ENCODE measurements around the gene CAPN7. TPM values are rescaled to one million over a fixed set of nuclear protein-coding genes. Genes with fewer than 3 reads are reported as not detected.

Gene CAPN7
- total and polyA plus RNA-seq, 2 donors (not counting 1 experiment from before 2014, with no cell fraction given), result 40.4 to 85.9 TPM

DNA sequence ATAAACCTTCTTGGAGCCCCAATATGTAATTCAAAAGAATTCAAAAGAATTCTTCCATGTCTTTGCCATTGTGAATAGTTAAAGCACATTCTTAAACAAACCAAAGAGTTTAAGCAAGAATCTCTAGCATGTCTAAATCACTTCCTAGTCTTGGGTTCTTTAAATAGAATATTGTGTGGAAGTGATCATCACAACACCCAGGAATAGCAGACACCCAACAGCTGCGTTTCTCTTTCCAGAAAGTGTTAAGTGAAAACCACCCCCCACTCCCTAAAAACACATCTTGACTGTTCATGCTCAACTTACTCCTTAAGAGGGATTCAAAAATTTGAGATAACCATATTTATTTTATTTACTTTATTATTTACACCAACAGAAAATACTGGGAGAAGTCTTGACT lies 24.1 kb upstream of the CAPN7 start:
- no CpG with 5 or more reads among the region's 1 CpG for WGBS (ENCODE audit: insufficient coverage)

DNA sequence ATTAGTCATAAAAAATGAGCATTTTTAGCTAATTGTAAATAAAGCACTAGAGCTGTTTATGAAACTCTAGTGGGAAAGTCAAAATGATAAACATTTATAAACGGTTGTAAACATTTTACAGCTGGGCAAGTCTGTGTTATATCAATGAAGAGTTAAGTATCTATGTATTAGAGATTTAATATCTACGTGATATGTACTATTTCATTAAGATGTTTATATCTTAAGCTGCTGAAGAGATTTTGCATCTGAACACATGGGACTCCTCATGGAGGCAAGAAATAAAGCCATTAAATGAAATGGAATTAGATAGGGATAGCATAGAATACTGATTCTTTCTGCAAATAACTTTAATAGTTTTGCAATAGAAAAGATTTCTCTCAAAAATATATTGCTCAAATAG lies 23.0 kb upstream of the CAPN7 start:
- Histone ChIP-seq H2AFZ (ENCODE audit: insufficient read depth, low read depth, low read length, poor library complexity, severe bottlenecking) (no peak overlapping the region), H3K4me3 (ENCODE audit: control extremely low read depth in 1 of 5, extremely low read depth in 1 of 5, insufficient read depth in 1 of 5, low read depth in 2 of 5, low read length in 4 of 5) (no peak overlapping the region), H3K36me3 (replicated peaks in 1 of 2; ENCODE audit: control extremely low read depth in 1 of 2, control insufficient read depth in 1 of 2, extremely low read depth in 1 of 2, insufficient read depth in 2 of 2, low read length in 1 of 2) (no peaks in the 10 kb centered on the region), H3K79me2 (ENCODE audit: control insufficient read depth, insufficient read depth, low read length) (no peaks in the 10 kb centered on the region), H3K4me1 (ENCODE audit: control insufficient read depth in 2 of 2, insufficient read depth in 2 of 2, low read length in 2 of 2) (peaks cover 4 to 11% of the 10 kb centered on the region in 2 donors), H3K4me2 (replicated peaks; ENCODE audit: low read depth, low read length, poor library complexity, severe bottlenecking) (no peak overlapping the region), H3K9ac (ENCODE audit: low read length) (no peak overlapping the region), H3K27me3 (replicated peaks in 1 of 4; ENCODE audit: control extremely low read depth in 1 of 4, control insufficient read depth in 3 of 4, insufficient read depth in 4 of 4, low read length in 3 of 4) (peaks cover 0 to 4% (median 1%) of the 10 kb centered on the region in 4 experiments), H4K20me1 (ENCODE audit: control insufficient read depth, insufficient read depth, low read length, poor library complexity, severe bottlenecking) (no peaks in the 10 kb centered on the region), H3K9me3 (ENCODE audit: control extremely low read depth in 1 of 3, control insufficient read depth in 2 of 3, insufficient read depth in 1 of 3, low read length in 2 of 3) (no peaks in the 10 kb centered on the region), H3K27ac (ENCODE audit: low read length in 2 of 2) (no peak overlapping the region)
- DNase-seq (no peak), ATAC-seq (ENCODE audit: low read depth) (no peak)
- CTCF ChIA-PET, result interaction anchor here (1.5 to 1.6 kb wide), 2 partner anchors 18 to 23 kb away, joined by 5 to 6 read pairs; partner anchors contain the start of gene CAPN7
- Mint-ChIP-seq H3K4me1 (peaks cover 19% of the 10 kb centered on the region), H3K27me3 (peaks cover 11% of the 10 kb centered on the region), H3K4me3 (no peak overlapping the region), H3K9me3 (ENCODE audit: insufficient read depth) (no peaks in the 10 kb centered on the region), H3K27ac (no peak overlapping the region)
- WGBS (ENCODE audit: insufficient coverage), result no CpG with 5 or more reads among the region's 2 CpGs
- no peak for TF ChIP-seq EZH2 (IDR thresholded peaks at IDR 0.05; ENCODE audit: borderline replicate concordance, insufficient read depth, low read depth, low read length, poor library complexity, severe bottlenecking)
- TF ChIP-seq, protein P1, sequence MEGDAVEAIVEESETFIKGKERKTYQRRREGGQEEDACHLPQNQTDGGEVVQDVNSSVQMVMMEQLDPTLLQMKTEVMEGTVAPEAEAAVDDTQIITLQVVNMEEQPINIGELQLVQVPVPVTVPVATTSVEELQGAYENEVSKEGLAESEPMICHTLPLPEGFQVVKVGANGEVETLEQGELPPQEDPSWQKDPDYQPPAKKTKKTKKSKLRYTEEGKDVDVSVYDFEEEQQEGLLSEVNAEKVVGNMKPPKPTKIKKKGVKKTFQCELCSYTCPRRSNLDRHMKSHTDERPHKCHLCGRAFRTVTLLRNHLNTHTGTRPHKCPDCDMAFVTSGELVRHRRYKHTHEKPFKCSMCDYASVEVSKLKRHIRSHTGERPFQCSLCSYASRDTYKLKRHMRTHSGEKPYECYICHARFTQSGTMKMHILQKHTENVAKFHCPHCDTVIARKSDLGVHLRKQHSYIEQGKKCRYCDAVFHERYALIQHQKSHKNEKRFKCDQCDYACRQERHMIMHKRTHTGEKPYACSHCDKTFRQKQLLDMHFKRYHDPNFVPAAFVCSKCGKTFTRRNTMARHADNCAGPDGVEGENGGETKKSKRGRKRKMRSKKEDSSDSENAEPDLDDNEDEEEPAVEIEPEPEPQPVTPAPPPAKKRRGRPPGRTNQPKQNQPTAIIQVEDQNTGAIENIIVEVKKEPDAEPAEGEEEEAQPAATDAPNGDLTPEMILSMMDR (IDR thresholded peaks at IDR 0.05), result no peak
- intact Hi-C loops (cut with micrococcal nuclease), result no loop called here
- POLR2A ChIA-PET, result no interaction called here

More for the DNA sequence above, 24.1 kb upstream of the CAPN7 start:
- POLR2A ChIA-PET, result interaction anchor here (0.6 kb wide), 1 partner anchor 25 kb away, joined by 4 read pairs; no protein-coding TSS in a partner anchor
- Histone ChIP-seq H3K4me2 (replicated peaks; ENCODE audit: low read depth, low read length, poor library complexity, severe bottlenecking) (no peak overlapping the region), H2AFZ (ENCODE audit: insufficient read depth, low read depth, low read length, poor library complexity, severe bottlenecking) (no peak overlapping the region), H3K79me2 (ENCODE audit: control insufficient read depth, insufficient read depth, low read length) (no peaks in the 10 kb centered on the region), H3K27me3 (replicated peaks in 1 of 4; ENCODE audit: control extremely low read depth in 1 of 4, control insufficient read depth in 3 of 4, insufficient read depth in 4 of 4, low read length in 3 of 4) (peaks cover 0 to 4% (median 1%) of the 10 kb centered on the region in 4 experiments), H3K9ac (ENCODE audit: low read length) (no peak overlapping the region), H4K20me1 (ENCODE audit: control insufficient read depth, insufficient read depth, low read length, poor library complexity, severe bottlenecking) (no peaks in the 10 kb centered on the region), H3K27ac (ENCODE audit: low read length in 2 of 2) (no peak overlapping the region), H3K36me3 (replicated peaks in 1 of 2; ENCODE audit: control extremely low read depth in 1 of 2, control insufficient read depth in 1 of 2, extremely low read depth in 1 of 2, insufficient read depth in 2 of 2, low read length in 1 of 2) (no peaks in the 10 kb centered on the region), H3K4me3 (ENCODE audit: control extremely low read depth in 1 of 5, extremely low read depth in 1 of 5, insufficient read depth in 1 of 5, low read depth in 2 of 5, low read length in 4 of 5) (no peak overlapping the region), H3K9me3 (ENCODE audit: control extremely low read depth in 1 of 3, control insufficient read depth in 2 of 3, insufficient read depth in 1 of 3, low read length in 2 of 3) (no peaks in the 10 kb centered on the region), H3K4me1 (ENCODE audit: control insufficient read depth in 2 of 2, insufficient read depth in 2 of 2, low read length in 2 of 2) (peaks cover 4 to 11% of the 10 kb centered on the region in 2 donors)
- DNase-seq (no peak), ATAC-seq (ENCODE audit: low read depth) (no peak)
- CTCF ChIA-PET, result interaction anchor here (1.5 to 1.6 kb wide), 2 partner anchors 19 to 24 kb away, joined by 5 to 6 read pairs; partner anchors contain the start of gene CAPN7
- TF ChIP-seq, protein P1 (IDR thresholded peaks at IDR 0.05), result no peak
- TF ChIP-seq EZH2 (IDR thresholded peaks at IDR 0.05; ENCODE audit: borderline replicate concordance, insufficient read depth, low read depth, low read length, poor library complexity, severe bottlenecking), result no peak
- Mint-ChIP-seq H3K4me1 (peaks cover 19% of the 10 kb centered on the region), H3K4me3 (no peak overlapping the region), H3K27ac (no peak overlapping the region), H3K27me3 (peaks cover 11% of the 10 kb centered on the region), H3K9me3 (ENCODE audit: insufficient read depth) (no peaks in the 10 kb centered on the region)
- intact Hi-C loops (cut with micrococcal nuclease), result no loop called here
